Tibial artery (tissue), 4 donors: ENCODE data around the gene GPATCH1.

Source experiments
- DNase-seq, 2 donors: peaks; one replicate each; pipeline ENCODE4 v3.0.0-alpha.2; 2019
- H3K27ac ChIP-seq, 2 donors: fragments of 200-600 bp; sonication (generic) in 1 of 2; 1 replicate in 1 of 2; 2 replicates in 1 of 2; pipeline ENCODE4 v1.5.1; 2018 to 2019; ENCODE audit warnings: mild to moderate bottlenecking in 1 of 2
- H3K27me3 ChIP-seq, 2 donors: fragments of 200-600 bp; sonication (generic) in 1 of 2; one replicate each; pipeline versions ENCODE4 v1.5.1 to v1.6.0; 2016 to 2019
- H3K36me3 ChIP-seq, 3 donors: fragments of 200-600 bp; sonication (generic) in 2 of 3; one replicate each; pipeline ENCODE4 v1.5.1; 2016 to 2019; ENCODE audit warnings: mild to moderate bottlenecking in 2 of 3
- H3K4me1 ChIP-seq, 4 donors: fragments of 200-600 bp; sonication (generic) in 2 of 4; 1 replicate in 3 of 4; 2 replicates in 1 of 4; pipeline ENCODE4 v1.5.1; 2016 to 2019
- H3K4me3 ChIP-seq, 2 donors: fragments of 200-600 bp; sonication (generic) in 1 of 2; 1 replicate in 1 of 2; 2 replicates in 1 of 2; pipeline ENCODE4 v1.5.1; 2018 to 2019; ENCODE audit warnings: mild to moderate bottlenecking in 2 of 2
- H3K9me3 ChIP-seq, 3 donors: fragments of 200-600 bp; sonication (generic) in 1 of 3; one replicate each; pipeline ENCODE4 v1.5.1; 2016 to 2019
- CTCF ChIP-seq, 2 experiments: fragments of 200-600 bp in 1 of 2; fragments of 450-650 bp in 1 of 2; IDR thresholded peaks; one replicate each; pipeline ENCODE4 v1.5.1; 2017 to 2019; ENCODE audit warnings: antibody characterized with exemption in 2 of 2, mild to moderate bottlenecking in 1 of 2, moderate library complexity in 1 of 2
- intact Hi-C: fragments of 100-400 bp; cut with DNase I; formaldehyde crosslinking; loops from one replicate; pipeline ENCODE4 v1.15.0; 2023; ENCODE audit warnings: low total_unique reads

GPATCH1 gene

GRCh38 chr19:33167438-33167837 is 86.5 kb downstream of the GPATCH1 start:
- Histone ChIP-seq H3K9me3 (no peaks in the 10 kb centered on the region), H3K4me3 (no peak overlapping the region), H3K27me3 (no peaks in the 10 kb centered on the region), H3K27ac (no peak overlapping the region), H3K36me3 (no peaks in the 10 kb centered on the region), H3K4me1 (no peaks in the 10 kb centered on the region)
- no peak for DNase-seq
- TF ChIP-seq CTCF (IDR thresholded peaks at IDR 0.05), result no peak
- intact Hi-C loops, result no loop called here

GRCh38 chr19:33168528-33168927 is 87.5 kb downstream of the GPATCH1 start:
- no peak for DNase-seq
- H3K27me3 ChIP-seq, result no peaks in the 10 kb centered on the region
- H3K9me3 ChIP-seq, result no peaks in the 10 kb centered on the region
- H3K36me3 ChIP-seq, result no peaks in the 10 kb centered on the region
- no peak overlapping the region for H3K4me3 ChIP-seq
- intact Hi-C loops, result no loop called here
- no peaks in the 10 kb centered on the region for H3K4me1 ChIP-seq
- H3K27ac ChIP-seq, result no peak overlapping the region
- TF ChIP-seq CTCF (IDR thresholded peaks at IDR 0.05), result no peak

- DNase-seq, result no peak
- H3K27me3 ChIP-seq, result no peaks in the 10 kb centered on the region
- no peaks in the 10 kb centered on the region for H3K36me3 ChIP-seq
- H3K27ac ChIP-seq, result no peak overlapping the region
- intact Hi-C loops, result no loop called here
- no peaks in the 10 kb centered on the region for H3K9me3 ChIP-seq
- no peak overlapping the region for H3K4me3 ChIP-seq
- peaks cover 0 to 13% (median 10%) of the 10 kb centered on the region in 4 donors for H3K4me1 ChIP-seq
- no peak for TF ChIP-seq CTCF (IDR thresholded peaks at IDR 0.05)
Measured at GRCh38 chr19:33171222-33171795, 90.3 kb downstream of the GPATCH1 start.

- H3K9me3 ChIP-seq, result no peaks in the 10 kb centered on the region
- H3K4me3 ChIP-seq, result no peak overlapping the region
- no peak for DNase-seq
- no peak for TF ChIP-seq CTCF (IDR thresholded peaks at IDR 0.05)
- peaks cover 0 to 13% (median 10%) of the 10 kb centered on the region in 4 donors for H3K4me1 ChIP-seq
- intact Hi-C loops, result no loop called here
- no peaks in the 10 kb centered on the region for H3K36me3 ChIP-seq
- no peak overlapping the region for H3K27ac ChIP-seq
- no peaks in the 10 kb centered on the region for H3K27me3 ChIP-seq
Measured at GRCh38 chr19:33171916-33172359, 91.0 kb downstream of the GPATCH1 start.

- H3K27ac ChIP-seq, result no peak overlapping the region
- H3K36me3 ChIP-seq, result no peaks in the 10 kb centered on the region
- no peak for DNase-seq
- peaks cover 0 to 20% (median 19%) of the 10 kb centered on the region in 4 donors for H3K4me1 ChIP-seq
- H3K27me3 ChIP-seq, result no peaks in the 10 kb centered on the region
- no peak overlapping the region for H3K4me3 ChIP-seq
- intact Hi-C loops, result no loop called here
- H3K9me3 ChIP-seq, result no peaks in the 10 kb centered on the region
- no peak for TF ChIP-seq CTCF (IDR thresholded peaks at IDR 0.05)
Measured at GRCh38 chr19:33174186-33174585, 93.2 kb downstream of the GPATCH1 start.
